HFF-Myc (cell line): ENCODE results near the gene CAMKV.
"Not testable (repeated sequence)": the region's sequence is repeated elsewhere in the genome, so short reads cannot be mapped to it uniquely, and the experiment has no call there.

Source experiments
- DNase-seq: peaks from one replicate; pipeline ENCODE4 v3.0.0-alpha.2; 2011; ENCODE audit warnings: low read depth; ENCODE audit errors: extremely low read depth
- H3K4me3 ChIP-seq: replicated peaks from 2 replicates; pipeline ENCODE4 v1.5.1; 2011; ENCODE audit warnings: low read depth, mild to moderate bottlenecking, control low read depth, low read length
- TF ChIP-seq, protein P1 (sequence below): IDR thresholded peaks from 2 replicates; pipeline ENCODE4 v1.5.1; 2012; ENCODE audit warnings: mild to moderate bottlenecking, low read depth, low read length, control low read depth; ENCODE audit errors: missing control alignments

Gene CAMKV

DNA sequence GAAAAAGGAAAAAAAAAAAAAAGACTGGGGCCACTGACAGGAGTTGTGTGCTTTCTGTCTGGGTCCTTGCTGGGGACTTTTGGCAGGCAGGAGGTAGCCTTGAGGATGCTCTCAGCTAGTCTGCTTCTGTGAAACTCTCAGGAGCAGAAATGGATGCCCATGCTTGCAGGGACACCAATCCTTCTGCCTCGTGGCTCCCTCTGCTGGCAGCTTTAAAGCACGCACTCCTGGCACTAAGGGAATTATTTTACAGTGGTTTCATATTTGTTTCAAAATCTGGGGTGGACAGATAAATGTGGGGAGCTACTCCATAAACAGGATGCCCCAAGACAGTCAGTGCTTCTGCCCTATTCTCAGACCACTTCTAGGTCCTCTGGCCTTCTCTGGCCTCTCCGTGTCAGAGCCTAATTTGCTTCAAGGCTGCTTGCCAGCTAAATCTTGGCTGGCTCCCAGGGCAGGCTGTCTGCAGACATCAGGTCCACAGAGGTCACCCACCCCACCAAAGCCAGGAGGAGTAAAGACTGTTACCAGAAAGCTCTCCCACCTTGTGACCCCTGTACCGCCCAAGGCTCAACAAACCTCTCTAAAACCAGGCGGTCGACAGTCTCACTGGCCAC is 30.4 kb downstream of the CAMKV start:
- DNase-seq, result peak; percentile 66
- H3K4me3 ChIP-seq, result no peak overlapping the region
- TF ChIP-seq, protein P1, sequence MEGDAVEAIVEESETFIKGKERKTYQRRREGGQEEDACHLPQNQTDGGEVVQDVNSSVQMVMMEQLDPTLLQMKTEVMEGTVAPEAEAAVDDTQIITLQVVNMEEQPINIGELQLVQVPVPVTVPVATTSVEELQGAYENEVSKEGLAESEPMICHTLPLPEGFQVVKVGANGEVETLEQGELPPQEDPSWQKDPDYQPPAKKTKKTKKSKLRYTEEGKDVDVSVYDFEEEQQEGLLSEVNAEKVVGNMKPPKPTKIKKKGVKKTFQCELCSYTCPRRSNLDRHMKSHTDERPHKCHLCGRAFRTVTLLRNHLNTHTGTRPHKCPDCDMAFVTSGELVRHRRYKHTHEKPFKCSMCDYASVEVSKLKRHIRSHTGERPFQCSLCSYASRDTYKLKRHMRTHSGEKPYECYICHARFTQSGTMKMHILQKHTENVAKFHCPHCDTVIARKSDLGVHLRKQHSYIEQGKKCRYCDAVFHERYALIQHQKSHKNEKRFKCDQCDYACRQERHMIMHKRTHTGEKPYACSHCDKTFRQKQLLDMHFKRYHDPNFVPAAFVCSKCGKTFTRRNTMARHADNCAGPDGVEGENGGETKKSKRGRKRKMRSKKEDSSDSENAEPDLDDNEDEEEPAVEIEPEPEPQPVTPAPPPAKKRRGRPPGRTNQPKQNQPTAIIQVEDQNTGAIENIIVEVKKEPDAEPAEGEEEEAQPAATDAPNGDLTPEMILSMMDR, result peak; percentile 91

DNA sequence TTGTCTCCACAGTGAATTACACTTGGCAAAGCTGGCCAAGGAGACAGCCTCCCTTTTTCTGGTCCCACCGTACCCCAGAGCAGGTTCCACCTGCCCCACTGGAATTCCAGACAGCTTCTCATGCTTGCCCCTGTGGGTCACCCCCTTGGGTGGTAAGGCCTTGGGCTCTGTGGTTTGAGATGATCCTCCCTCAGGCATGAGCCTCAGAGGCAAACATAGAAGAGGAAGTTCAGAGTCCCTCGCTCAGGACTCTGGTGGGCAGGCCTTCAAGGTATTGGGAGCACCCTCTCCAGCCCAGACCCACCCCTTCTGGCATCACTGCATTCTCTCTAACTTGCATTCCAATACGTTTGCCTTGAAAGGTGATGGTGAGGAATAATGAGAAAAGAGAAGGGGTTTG is 38.4 kb downstream of the CAMKV start:
- DNase-seq, result no peak
- H3K4me3 ChIP-seq, result no peak overlapping the region
- TF ChIP-seq, protein P1, result no peak

DNA sequence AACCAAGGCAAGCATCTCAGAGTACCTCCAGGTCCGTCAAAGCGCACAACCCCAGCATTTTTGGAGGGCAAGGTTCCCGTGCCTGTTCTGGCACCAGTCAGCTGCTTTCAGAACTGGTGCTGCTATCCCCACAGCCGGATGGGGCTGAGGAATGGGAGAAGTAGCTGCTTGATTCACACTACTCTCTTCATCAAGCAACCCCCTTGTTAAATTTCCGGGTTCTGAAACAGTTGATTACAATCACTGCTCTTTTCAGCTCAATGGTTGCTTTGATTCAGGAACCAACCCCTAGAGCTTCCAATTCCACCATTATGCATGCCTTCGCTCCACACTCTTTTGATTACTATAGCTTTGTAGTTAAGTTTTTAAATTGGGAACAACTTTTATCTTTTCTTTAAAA is 43.7 kb downstream of the CAMKV start:
- no peak for DNase-seq
- TF ChIP-seq, protein P1, result no peak
- H3K4me3 ChIP-seq, result no peak overlapping the region

DNA sequence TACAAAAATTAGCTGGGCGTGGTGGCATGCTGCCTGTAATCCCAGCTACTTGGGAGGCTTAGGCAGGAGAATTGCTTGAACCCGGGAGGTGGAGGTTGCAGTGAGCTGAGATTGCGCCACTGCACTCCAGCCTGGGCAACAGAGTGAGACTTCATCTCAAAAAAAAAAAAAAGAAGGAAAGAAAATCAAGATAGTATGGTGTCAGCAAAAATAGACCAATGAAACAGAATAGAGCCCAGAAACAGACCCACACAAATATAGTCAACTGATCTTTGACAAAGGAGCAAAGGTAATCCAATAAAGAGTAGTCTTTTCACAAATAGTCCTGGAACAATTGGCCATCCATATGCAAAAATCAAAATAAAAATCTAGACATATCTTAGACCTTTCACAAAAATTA is 46.6 kb downstream of the CAMKV start:
- H3K4me3 ChIP-seq, result not testable (repeated sequence)

DNA sequence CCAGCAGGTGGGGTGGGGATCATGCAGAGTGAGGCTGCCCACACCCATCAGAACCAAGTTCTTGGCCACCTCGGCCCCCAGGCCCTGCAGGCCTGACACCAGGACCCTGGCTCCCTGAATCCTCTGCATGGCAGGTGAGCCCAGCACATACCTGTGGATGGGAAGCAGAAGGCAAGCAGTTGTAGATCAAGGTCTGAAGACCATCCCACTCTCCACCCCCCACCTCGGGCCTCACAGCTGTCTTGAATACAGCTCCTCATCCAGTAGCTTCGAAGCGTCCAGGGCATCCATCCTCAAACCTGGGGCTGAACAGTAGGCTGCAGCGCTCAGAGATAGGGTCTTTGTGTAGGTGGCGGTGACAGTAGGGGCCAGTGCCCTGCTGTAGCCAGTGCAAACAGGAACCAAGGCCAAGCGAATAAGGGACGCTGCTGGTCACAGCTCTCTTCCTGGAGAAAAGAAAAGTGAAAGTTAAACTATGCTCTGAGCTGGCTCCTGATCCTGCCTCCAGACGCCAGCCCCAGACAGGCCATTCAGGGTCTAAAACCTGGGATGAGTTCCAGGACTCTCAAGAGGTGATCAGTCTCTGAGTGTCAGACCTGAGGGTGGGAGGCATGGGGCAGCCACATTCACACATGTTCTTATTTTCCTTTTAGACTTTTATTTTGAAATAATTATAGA is 56.1 kb downstream of the CAMKV start, which contains the start of gene UBA7:
Gene UBA7, minus strand, starts transcription at position 457 of the 678 bp plus-strand sequence. Its CDS starts 166 bp downstream, at position 291.
- peak within 1 kb of the TSS; percentile 34 for H3K4me3 ChIP-seq
- peak; percentile 52 for DNase-seq
- TF ChIP-seq, protein P1, result no peak

More for the DNA sequence above, 46.6 kb downstream of the CAMKV start:
- DNase-seq, result not testable (repeated sequence)

DNA sequence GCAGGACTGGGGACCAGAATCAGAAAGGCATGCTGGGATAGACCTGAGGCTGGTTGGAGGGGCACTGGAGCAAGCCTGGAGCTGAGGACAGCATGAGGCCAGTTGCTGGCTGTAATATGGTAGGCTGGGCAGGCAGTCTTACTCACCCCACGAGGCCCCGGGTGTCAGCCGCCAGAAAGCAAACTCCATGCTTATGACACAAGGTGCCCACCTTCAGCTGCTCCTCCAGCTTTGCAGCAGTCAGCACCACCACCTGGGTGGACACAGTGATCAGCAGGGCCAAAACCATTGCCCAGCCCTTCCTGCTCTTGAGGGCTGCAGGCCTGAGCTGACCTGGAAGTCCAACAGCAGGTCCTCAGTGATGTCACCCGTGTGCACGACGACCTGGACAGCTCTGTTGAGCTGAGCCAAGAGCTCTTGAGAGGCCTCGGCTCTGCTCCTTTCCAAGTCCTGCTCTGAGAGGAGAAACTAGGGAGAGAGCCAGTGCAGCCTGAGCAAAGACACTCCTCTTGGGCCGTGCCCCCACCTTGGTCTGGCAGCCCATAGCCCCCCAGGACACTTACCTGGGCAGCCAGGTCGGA is 56.7 kb downstream of the CAMKV start:
- no peak for DNase-seq
- H3K4me3 ChIP-seq, result peak overlapping the region; percentile 34
- TF ChIP-seq, protein P1, result no peak
